Effector CD8-positive, alpha-beta T cell (primary cell): ENCODE data around the gene TMEM126B.
"Not testable (repeated sequence)": the region's sequence is repeated elsewhere in the genome, so short reads cannot be mapped to it uniquely, and the experiment has no call there.

Source experiments
- DNase-seq: peaks from one replicate; lab custom pipeline; 2025; lab: John Stamatoyannopoulos, UW

TMEM126B gene

DNA sequence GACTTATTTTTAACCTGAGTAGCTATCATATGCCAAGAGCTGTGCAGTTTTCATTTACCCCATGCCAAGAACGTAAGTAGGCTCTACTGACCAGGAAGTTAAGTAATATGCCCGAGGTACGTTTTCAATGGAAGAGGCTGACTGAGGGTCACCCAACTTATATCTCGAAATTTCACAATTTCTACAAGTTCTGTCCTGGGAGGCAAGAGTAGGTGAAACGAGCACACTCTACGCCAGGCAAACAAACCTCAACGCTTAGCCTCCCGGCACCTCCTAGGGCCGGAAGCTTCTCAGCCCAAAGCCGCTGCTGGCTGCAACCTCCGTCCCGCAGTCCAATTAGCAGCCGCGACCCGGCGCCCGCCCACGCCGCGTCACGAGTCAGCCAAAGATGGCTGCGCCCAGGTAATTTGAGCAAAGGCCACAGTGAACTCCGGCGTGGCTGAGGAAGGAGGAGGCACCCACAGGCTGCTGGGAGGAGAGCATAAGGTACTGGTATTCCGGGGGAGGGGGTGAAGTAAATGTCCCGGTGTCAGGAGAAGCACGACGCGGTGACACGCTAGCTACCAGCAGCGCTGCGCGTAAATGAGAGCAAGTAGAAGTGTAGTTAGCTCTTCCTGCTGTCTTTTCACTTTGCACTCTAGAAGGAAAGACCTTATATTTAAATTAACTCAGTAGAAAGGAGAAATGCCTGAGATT, 19.4 kb downstream of the TMEM126B start, which contains the start of gene TMEM126A:
TSS of gene TMEM126A (plus strand) at position 364 of the 696 bp plus-strand sequence. CDS start 2,289 bp downstream, outside the sequence.
- peak; percentile 83 for DNase-seq

DNA sequence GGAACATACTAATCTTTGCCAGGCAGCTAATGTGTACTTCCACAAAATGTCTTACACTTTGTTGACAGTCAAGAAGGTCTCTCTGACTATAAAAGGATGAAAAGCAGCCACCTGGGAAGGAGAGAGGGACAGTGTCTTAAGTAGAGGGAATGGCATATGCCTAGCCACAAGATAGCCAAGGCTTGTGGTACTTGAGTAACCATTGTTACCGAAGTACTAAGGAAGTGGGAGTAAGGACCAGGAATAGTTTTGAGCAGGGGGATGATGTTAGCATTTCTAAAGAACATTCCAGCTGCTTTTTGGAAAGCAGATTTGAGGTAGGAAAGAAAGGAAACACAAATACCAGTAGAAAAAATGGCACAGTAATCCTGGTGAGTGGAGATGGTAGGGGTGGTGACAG, 22.7 kb downstream of the TMEM126B start:
- no peak for DNase-seq

DNA sequence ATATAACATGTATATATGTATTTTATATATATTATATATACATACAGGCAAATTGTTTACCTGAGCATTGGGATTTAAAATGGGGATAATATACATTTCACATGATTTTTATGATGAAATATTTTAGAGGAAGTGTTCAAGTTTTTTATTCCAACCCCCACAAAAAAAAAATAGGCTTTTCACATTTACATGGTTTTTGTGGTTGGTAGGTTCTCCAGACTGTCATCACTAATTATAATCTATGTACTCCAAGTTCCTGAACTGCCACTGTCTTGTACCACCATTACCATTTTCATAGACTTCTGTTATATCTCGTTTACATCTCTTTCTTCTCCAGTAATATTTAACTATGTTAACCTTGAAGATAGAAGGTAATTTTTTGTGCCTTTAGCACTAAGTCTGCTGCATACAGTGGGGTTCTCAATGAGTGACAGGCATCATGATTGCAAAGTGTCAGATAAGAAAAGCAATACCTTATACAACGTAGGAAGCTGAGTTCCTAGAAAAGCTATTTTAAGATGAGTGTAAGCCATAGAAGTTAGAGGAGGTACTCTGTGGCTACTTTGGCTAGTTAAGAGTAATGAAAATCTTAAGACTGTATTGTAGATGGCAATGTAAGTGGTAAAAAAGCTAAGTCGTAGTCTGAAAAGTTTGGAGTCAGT, 24.5 kb downstream of the TMEM126B start:
- DNase-seq: no peak

DNA sequence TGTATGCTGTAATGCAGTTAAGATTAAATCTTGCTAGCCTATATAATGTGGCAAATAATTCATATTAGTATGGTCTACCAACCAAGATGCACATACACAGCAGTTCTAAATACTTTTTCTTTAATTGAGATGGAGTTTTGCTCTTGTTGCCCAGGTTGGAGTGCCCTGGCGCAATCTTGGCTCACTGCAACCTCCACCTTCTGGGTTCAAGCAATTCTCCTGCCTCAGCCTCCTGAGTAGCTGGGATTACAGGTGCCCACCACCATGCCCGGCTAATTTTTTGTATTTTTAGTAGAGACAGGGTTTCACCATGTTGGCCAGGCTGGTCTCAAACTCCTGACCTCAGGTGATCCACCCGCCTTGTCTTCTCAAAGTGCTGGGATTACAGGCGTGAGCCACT, 25.9 kb downstream of the TMEM126B start:
- DNase-seq: not testable (repeated sequence)

DNA sequence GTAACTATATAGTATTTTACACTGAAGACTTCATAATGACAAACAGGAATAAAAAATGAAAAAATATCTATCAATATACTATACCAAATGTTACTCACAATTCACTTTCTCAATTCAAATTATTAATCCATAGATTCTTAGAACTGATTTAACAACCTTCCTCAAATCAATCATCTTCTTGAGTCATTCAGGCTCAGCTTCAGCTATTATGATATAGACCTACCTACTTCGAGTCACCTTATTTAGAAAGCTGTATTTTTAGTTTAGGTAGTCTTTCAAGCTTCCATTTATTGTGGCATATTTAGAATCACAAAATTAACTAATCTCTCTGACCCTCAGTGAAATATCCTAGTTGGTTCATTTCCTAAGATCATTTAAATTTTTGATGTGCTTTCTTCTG, 28.4 kb downstream of the TMEM126B start:
- DNase-seq: no peak

DNA sequence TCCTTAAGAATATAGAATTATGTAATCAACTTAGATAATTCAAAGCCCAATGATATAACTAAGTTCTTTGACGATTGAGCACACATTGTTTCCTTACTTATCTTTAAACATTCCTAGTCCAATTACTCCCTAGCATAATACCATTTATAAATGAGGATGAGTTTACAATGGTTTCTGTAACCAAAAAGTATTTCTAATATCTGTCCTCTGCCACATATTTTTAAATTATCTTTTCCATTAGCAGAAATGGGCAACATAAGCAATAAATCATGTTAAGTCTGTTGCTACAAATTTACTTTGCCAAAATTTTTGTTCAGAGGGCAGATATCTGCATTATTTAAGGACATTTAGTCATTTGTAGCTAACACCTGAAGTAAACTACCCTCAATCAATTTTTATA, 29.8 kb downstream of the TMEM126B start:
- DNase-seq: no peak

DNA sequence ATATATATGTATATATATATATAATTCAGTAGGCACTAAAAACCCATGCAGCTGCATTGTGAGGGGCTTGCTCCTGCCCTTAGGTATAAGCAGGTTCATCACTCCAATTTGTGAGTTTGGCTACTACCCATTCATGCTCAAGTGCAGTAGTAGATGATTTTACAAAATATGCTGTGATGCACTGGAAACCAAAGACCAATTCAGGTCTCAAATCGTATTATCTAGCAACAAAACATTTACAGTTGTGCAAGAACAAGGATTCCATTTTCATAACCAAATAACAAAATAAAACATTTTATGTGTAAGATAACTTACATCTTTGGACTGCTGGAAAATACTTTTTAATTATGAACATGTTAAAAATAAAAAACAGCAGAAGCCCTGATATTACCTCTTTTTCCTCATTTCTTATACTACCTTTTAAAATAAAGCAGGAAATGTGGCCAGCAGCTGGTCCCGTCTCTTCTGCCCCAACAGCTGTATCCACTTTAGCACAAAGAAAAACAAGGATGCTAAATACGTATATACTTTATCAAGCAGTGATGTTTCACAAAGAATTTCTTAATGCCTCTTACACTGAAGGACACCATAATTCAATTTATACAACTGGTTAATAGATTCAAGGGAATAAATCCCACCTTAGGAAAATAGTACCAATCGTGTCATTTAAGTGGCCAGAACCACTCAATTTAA, 33.7 kb downstream of the TMEM126B start:
- no peak for DNase-seq

DNA sequence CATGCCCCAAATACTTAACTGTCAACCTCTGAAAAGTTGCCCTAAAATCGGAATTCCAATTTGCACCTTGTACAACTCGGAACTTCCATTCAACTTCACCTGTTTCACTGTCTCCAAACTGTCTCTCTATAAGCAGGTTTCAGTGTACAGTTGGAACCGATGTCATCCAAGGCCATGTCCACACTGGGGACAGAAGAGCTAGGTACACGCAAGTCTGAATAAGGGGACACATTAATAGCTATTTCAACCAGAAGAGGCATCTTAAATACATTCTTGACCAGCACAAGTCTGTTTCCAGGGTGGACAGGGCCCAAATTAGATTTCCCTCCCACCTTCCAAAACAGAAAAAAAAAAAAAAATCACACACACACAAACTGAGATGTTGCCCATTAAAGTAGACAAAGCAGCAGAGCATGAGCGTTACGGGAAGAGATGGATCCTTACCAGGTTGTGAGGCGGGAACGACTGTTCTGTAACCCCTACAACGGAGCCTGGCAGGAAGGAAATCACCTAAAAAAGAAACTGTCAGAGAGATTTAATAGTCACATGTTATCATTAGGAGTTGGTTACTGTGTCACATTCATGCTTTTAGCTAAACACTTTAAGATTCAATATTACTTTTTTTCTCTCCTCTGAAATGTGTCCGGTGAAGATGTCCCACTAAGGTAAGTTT, 34.8 kb downstream of the TMEM126B start:
- DNase-seq: no peak

DNA sequence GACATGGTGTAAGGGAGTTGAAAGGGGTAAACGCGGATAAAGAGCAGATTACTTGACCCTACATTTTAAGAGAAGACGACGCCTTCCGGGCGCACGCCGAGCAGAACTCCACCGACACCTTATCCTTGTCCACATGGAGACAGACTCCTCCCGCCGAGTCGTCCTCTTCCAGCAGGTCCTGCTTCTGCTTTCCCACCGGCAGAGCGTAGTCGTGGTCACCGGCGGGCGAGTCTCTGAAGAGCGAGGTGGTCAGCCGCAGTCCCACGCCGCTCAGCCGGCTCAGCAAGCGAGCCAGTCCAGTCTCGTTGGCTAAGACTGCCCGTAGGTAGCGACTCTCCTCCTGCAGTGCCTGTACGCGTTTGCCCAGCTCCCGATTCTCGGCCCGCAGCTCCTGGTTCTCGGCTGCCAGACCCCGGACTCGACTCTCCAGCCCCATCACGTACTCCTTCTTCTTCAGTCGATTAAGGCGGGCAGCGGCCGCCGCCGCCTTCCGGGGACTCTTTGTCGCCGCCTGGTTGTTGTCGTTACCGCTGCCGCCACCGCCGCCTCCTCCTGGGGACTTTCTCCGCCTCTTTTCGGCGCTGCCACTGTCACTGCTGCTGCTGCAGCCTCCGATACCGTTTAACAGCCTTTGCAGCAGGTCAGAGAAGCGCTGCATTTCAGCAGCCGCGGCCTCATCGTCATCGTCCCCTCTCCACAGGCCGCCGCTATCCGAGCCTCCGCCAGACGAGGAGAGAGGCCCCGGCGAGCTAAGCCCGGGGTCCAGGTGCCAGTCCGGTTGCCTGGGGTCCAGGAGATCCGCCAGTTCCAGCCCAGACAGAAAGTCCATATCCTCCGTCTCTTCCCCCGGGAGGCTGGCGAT, 35.6 kb downstream of the TMEM126B start:
- peak; percentile 77 for DNase-seq

DNA sequence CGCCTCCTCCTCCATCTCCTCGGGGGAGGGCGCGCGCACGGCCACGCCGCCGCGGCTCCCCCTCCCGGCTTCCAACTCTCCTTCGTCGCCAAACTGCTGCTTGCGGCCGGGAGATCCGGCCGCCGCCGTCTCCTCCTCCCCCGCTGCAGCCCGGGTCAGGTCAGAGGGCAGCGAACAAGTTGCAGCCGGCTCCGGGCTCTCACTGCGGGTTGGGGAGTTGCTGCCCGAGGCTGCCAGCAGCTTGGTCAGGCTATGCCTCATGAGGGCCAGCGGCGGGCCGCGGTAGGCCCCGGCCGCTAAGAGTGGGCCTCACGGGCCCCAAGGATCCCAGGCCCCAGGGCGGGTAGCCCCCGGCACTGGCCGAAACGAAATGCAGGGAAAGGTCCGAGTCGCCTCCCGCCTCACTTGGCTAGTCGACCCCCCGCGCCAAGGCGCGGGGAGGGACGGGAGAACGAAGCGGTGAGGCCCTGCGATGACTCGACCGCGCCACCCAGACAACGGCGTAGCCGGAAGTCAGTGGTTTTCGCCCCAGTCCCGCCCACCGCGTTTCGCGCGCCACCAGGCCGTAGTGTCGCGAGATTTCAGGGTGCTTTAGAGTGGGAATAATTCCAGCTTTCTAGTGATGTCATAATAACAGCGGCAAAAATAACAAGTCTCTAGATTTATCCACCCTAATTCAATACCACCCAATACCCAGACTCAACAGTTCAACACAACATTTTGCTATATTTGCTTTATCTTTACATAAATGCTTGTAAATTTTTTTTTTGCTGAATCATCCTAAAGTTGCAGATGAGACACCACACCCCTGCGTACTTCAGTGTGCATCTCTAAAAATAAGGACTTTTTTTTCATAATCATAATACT, 36.5 kb downstream of the TMEM126B start, which contains the start of gene CREBZF:
TSS of gene CREBZF (minus strand) at position 515 of the 867 bp plus-strand sequence. CDS start at position 261, 254 bp downstream.
- peak; percentile 85 for DNase-seq

DNA sequence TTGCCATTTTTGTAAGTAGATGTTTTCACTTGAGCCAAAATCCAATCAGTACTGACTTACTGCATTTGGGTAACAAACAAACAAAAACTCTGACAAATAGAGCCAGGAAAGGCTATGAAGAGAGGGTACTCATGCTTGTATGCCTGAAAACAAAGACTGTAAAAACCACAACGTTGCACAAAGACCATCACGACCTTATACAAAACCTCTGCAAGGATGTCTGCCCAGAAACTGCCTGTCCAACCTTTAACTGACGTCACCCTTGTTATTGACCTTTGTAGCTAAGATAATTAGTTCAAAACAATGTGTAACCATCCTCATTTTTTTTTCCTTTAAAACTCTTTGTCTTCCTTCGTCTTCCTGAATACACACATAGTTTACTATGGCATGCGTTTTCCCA, 37.3 kb downstream of the TMEM126B start:
- DNase-seq: no peak

DNA sequence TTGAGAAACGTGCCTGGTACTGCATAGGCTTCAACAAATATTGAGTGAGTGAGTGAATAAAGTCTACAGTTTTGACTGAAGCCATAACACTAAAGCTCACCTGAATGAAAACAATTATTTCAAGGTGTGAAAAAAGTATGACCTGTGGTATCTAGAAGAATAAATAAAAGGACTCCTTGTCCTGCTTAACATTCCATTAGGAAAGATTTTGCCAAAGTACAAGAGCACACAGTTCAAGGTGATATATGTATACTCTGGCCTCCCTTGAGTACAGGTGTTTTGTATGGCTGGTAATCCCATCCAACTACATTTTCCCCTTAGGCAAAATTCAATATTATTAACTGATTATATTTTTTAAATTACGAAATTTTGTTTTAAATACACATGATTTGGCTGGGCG, 38.3 kb downstream of the TMEM126B start:
- no peak for DNase-seq

DNA sequence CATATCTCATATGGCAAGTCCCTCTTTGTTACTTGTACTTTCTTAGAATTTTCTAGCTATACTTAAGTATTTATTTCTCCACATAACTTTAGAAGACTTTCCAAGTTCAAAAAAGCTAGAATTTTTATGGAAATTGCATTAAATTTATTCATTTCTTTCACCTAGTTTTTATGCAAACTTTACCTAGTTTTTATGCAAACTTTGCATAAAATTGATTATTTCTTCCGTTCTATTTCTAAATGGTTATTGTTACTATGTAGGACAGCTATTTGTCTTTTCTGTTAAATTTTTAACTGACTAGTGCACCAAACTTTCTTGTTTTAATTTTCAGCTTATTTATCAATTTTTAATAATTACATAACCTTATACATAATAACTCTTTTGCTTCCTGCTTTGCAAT, 39.8 kb downstream of the TMEM126B start:
- no peak for DNase-seq

DNA sequence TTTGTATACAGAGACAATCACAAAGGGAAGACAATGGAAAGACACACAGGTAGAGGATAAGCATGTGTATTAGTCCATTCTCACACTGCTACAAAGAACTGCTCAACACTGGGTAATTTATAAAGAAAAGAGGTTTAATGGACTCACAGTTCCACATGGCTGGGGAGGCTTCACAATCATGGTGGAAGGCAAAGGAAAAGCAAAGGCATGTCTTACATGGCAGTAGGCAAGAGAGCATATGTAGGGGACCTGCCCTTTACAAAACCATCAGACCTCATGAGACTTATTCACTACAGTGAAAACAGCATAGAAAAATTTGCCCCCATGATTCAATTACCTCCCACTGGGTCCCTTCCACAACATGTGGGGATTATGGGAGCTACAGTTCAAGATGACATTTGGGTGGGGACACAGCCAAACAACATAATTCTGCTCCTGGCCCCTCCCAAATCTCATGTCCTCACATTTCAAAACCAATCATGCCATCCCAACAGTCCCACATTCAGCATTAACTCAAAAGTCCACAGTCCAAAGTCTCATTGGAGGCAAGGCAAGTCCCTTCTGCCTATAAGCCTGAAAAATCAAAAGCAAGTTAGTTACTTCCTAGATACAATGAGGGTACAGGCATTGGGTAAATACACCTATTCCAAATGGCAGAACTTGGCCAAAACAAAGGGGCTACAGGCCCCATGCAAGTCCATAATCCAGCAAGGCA, 42.7 kb downstream of the TMEM126B start:
- not testable (repeated sequence) for DNase-seq

DNA sequence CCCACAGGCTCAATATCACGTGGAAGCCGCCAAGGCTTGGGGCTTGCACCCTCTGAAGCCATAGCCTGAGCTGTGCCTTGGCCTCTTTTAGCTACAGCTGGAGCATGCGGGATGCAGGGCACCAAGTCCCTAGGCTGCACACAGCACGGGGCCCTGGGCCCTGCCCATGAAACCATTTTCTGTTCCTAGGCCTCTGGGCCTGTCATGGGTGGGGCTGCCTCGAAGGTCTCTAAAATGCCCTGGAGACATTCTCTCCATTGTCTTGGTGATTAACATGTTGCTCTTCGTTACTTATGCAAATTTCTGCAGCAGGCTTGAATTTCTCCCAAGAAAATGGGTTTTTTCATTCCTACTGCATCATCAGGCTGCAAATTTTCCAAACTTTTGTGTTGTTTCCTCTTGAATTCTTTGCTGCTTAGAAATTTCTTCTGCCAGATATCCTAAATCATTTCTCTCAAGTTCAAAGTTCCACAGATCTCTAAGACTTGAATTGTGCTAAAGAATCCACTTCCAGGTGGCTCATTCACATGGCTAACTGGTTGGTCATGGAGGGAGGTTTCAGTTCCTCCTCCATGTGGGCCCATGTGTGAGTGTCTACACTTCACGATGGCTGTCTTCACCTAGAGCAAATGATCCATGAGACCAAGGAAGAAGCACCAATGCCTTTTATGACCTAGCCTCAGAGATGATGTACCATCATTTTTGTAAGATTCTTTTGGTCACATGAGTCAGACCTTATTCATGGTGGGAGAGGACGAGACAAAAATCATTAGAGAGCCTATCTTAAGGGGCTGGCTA, 43.9 kb downstream of the TMEM126B start:
- DNase-seq: no peak

DNA sequence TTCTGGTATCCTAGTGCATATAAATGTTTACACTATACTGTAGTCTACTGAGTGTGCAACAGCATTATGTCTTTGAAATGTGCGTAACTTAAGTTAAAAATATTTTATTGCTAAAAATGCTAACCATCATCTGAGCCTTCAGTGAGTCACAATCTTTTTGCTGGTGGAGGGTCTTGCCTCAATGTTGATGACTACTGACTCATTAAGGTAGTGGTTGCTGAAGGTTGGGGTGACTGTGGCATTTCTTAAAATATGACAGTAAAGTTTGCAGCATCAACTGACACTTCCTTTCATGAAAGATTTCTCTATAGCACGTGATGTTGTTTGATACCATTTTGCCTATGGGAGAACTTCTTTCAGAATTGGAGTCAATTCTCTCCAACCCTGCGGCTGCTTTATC, 45.0 kb downstream of the TMEM126B start:
- no peak for DNase-seq

DNA sequence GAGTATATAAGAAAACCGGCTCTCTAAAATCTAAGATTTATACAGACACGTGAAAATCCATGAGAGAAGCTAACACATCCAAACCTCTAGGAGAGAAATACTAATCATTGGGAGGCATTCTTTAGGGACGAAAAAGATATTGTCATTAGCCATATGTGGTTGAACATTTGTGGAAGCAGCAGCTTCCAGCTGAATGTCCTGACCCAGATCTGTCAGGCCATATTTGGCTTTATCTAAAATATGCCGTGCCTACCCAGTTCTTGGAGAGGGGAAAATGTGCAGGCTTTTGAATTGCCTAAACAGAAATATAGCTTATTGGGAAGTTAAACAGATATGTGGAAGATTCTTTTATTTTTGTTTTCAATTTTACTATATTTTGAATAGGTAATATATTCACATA, 51.2 kb downstream of the TMEM126B start:
- no peak for DNase-seq

DNA sequence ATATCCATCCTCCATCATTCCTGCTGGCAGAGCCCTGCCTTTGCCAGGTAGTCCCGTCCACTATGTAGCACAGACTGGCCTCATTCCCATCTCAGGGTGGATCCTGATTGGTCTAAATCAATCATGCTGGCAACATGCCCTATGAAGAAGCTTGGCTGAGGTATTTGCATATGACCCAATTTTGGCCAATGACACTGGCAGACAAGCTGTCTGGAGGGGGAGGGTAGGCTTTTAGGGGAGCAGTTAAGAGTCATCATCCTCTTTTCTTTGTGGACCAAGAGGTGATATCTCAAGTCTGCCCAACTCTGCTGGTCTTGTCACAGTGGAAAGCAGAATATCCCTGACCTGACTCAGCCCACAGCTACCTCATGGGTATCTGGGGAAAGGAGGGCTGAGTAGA, 52.5 kb downstream of the TMEM126B start:
- no peak for DNase-seq
